Measurements from ENCODE around the gene PKN1. TPM values are rescaled to one million over a fixed set of nuclear protein-coding genes. Genes with fewer than 3 reads are reported as not detected.

The PKN1 gene
- total and polyA plus RNA-seq, 4 donors, result 13.7 to 41.6 (median 22.3) TPM

DNA sequence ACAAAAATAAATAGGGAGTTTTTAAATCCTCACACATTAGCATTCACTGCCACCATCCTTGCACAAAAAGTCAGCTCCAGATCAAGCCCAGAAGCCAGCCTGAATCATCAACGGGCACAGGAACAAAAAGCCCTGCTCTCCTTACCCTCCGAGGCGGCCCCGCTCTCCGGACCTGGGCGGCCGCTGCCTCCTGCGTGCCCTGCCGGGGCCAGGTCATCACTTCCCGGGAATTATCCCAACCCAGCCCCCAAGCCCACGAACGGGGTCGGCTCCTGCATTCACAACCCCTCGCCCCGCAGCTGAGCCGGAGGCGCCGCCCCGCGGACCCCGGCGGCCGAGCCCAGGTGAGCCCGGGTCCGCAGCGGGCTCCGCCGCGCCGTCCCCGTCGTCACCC, 84.3 kb downstream of the PKN1 start:
- H3K4me3 ChIP-seq (ENCODE audit: low read depth in 1 of 3, low read length in 3 of 3), result peak overlapping the region; percentile 73 to 95 (median 87)
- peaks cover 24 to 57% (median 35%) of the 10 kb centered on the region in 4 donors for H3K4me1 ChIP-seq (ENCODE audit: control insufficient read depth in 4 of 4, insufficient read depth in 4 of 4, low read length in 3 of 4)
- H3K36me3 ChIP-seq (ENCODE audit: control insufficient read depth in 4 of 4, insufficient read depth in 3 of 4, low read depth in 1 of 4, low read length in 3 of 4), result peaks cover 8 to 22% (median 14%) of the 10 kb centered on the region in 4 donors
- H3K27me3 ChIP-seq (ENCODE audit: control insufficient read depth in 4 of 4, insufficient read depth in 4 of 4, low read length in 3 of 4), result no peaks in the 10 kb centered on the region
- peak overlapping the region; percentile 69 to 96 for H3K9ac ChIP-seq (ENCODE audit: low read depth in 1 of 2, low read length in 2 of 2)
- H3K9me3 ChIP-seq (ENCODE audit: control insufficient read depth in 4 of 4, low read length in 3 of 4), result no peaks in the 10 kb centered on the region
- TF ChIP-seq, protein P1, sequence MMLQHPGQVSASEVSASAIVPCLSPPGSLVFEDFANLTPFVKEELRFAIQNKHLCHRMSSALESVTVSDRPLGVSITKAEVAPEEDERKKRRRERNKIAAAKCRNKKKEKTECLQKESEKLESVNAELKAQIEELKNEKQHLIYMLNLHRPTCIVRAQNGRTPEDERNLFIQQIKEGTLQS (IDR thresholded peaks at IDR 0.05), result no peak
- no peak for TF ChIP-seq GABPA (IDR thresholded peaks at IDR 0.05 in 1 of 2, conservative IDR thresholded peaks at IDR 0.05 in 1 of 2)
- TF ChIP-seq YY1 (IDR thresholded peaks at IDR 0.05), result no peak
- peak overlapping the region; percentile 98 to 100 for H3K27ac ChIP-seq (ENCODE audit: low read depth in 1 of 2, low read length in 2 of 2)
- no peak for DNase-seq (ENCODE audit: low spot score)
- under 1% methylated on average over 32 of the region's 32 CpGs for WGBS

DNA sequence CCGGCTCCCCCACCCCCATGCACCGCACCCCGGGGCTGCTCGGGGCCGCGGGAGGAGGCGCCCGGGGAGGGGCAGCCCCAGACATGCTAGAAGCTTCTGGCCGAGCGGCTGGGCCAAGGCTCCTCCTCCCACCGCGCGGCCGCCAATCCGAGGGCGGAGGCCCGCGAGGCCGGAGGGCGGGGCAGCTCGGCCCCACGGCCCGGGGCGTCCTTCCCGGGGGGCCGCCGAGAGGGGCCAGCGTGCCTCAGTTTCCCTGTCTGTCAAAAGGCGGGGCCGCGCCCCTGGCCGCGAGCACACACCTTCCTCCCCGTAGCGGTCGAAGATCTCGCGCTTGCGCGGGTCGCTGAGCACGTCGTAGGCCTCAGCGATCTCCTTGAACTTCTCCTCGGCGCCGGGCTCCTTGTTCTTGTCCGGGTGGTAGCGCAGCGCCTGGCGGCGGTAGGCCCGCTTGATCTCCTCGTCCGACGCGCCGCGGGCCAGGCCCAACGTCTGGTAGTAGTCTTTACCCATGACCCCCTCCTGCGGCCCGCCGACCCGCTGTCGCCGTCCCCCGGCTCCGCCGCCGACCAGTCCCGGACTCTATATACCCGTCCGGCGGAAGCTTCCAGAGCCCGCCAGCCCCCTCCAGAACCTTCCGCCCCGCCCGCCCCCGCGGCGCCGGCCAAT, 84.9 kb downstream of the PKN1 start, which contains the start of gene DNAJB1:
Gene DNAJB1 (minus strand): TSS at position 558 of the 666 bp plus-strand sequence. CDS start 48 bp downstream, at position 510.
- WGBS, result under 1% methylated on average over 82 of the region's 82 CpGs
- peaks cover 8 to 22% (median 14%) of the 10 kb centered on the region in 4 donors for H3K36me3 ChIP-seq (ENCODE audit: control insufficient read depth in 4 of 4, insufficient read depth in 3 of 4, low read depth in 1 of 4, low read length in 3 of 4)
- DNase-seq (ENCODE audit: low spot score), result peak; percentile 87
- peaks cover 24 to 52% (median 31%) of the 10 kb centered on the region in 4 donors for H3K4me1 ChIP-seq (ENCODE audit: control insufficient read depth in 4 of 4, insufficient read depth in 4 of 4, low read length in 3 of 4)
- peak within 1 kb of the TSS; percentile 87 to 95 (median 88) for H3K4me3 ChIP-seq (ENCODE audit: low read depth in 1 of 3, low read length in 3 of 3)
- H3K27me3 ChIP-seq (ENCODE audit: control insufficient read depth in 4 of 4, insufficient read depth in 4 of 4, low read length in 3 of 4), result no peaks in the 10 kb centered on the region
- no peaks in the 10 kb centered on the region for H3K9me3 ChIP-seq (ENCODE audit: control insufficient read depth in 4 of 4, low read length in 3 of 4)
- H3K9ac ChIP-seq (ENCODE audit: low read depth in 1 of 2, low read length in 2 of 2), result peak within 1 kb of the TSS; percentile 76 to 96
- peak within 1 kb of the TSS; percentile 98 to 100 for H3K27ac ChIP-seq (ENCODE audit: low read depth in 1 of 2, low read length in 2 of 2)
- TF ChIP-seq YY1 (IDR thresholded peaks at IDR 0.05) (peak; percentile 73), RXRA (IDR thresholded peaks at IDR 0.05) (no peak), TAF1 (conservative IDR thresholded peaks at IDR 0.05) (peak; percentile 67)
- TF ChIP-seq, protein P2, sequence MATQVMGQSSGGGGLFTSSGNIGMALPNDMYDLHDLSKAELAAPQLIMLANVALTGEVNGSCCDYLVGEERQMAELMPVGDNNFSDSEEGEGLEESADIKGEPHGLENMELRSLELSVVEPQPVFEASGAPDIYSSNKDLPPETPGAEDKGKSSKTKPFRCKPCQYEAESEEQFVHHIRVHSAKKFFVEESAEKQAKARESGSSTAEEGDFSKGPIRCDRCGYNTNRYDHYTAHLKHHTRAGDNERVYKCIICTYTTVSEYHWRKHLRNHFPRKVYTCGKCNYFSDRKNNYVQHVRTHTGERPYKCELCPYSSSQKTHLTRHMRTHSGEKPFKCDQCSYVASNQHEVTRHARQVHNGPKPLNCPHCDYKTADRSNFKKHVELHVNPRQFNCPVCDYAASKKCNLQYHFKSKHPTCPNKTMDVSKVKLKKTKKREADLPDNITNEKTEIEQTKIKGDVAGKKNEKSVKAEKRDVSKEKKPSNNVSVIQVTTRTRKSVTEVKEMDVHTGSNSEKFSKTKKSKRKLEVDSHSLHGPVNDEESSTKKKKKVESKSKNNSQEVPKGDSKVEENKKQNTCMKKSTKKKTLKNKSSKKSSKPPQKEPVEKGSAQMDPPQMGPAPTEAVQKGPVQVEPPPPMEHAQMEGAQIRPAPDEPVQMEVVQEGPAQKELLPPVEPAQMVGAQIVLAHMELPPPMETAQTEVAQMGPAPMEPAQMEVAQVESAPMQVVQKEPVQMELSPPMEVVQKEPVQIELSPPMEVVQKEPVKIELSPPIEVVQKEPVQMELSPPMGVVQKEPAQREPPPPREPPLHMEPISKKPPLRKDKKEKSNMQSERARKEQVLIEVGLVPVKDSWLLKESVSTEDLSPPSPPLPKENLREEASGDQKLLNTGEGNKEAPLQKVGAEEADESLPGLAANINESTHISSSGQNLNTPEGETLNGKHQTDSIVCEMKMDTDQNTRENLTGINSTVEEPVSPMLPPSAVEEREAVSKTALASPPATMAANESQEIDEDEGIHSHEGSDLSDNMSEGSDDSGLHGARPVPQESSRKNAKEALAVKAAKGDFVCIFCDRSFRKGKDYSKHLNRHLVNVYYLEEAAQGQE (IDR thresholded peaks at IDR 0.05), result peak; percentile 90

DNA sequence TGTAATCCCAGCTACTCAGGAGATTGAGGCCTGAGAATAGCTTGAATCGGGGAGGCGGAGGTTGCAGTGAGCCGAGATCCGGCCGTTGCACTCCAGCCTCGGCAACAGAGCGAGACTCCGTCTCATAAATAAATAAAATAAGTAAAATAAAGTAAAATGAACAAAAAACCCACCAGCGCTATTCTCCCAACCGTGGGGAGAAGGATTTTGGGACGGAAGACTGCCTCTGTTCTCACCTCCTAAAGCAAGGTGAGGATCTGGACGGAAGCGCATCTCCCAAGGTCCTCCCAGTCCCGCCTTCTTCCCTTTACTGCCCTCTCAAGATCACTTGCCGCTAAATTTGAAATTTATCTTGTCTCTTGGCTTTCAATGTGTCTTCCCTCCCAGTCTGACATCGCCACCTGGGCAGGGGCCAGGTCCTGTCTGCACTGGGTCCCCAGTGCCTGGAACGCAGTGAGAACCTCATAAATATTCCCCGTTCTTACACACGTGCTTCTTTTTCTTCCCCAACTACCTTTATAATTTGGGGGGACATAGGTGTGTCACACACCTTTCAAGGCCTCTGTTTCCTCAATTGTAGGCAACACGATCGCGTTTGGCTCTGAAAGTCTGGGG, 86.2 kb downstream of the PKN1 start:
- no peaks in the 10 kb centered on the region for H3K27me3 ChIP-seq (ENCODE audit: control insufficient read depth in 4 of 4, insufficient read depth in 4 of 4, low read length in 3 of 4)
- H3K36me3 ChIP-seq (ENCODE audit: control insufficient read depth in 4 of 4, insufficient read depth in 3 of 4, low read depth in 1 of 4, low read length in 3 of 4), result peaks cover 8 to 21% (median 14%) of the 10 kb centered on the region in 4 donors
- H3K9ac ChIP-seq (ENCODE audit: low read depth in 1 of 2, low read length in 2 of 2), result peak overlapping the region; percentile 50 to 76
- no peaks in the 10 kb centered on the region for H3K9me3 ChIP-seq (ENCODE audit: control insufficient read depth in 4 of 4, low read length in 3 of 4)
- no peak overlapping the region for H3K4me3 ChIP-seq (ENCODE audit: low read depth in 1 of 3, low read length in 3 of 3)
- WGBS, result 95% methylated on average over 22 of the region's 22 CpGs
- peak overlapping the region; percentile 91 to 96 for H3K27ac ChIP-seq (ENCODE audit: low read depth in 1 of 2, low read length in 2 of 2)
- TF ChIP-seq, protein P3, sequence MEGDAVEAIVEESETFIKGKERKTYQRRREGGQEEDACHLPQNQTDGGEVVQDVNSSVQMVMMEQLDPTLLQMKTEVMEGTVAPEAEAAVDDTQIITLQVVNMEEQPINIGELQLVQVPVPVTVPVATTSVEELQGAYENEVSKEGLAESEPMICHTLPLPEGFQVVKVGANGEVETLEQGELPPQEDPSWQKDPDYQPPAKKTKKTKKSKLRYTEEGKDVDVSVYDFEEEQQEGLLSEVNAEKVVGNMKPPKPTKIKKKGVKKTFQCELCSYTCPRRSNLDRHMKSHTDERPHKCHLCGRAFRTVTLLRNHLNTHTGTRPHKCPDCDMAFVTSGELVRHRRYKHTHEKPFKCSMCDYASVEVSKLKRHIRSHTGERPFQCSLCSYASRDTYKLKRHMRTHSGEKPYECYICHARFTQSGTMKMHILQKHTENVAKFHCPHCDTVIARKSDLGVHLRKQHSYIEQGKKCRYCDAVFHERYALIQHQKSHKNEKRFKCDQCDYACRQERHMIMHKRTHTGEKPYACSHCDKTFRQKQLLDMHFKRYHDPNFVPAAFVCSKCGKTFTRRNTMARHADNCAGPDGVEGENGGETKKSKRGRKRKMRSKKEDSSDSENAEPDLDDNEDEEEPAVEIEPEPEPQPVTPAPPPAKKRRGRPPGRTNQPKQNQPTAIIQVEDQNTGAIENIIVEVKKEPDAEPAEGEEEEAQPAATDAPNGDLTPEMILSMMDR (IDR thresholded peaks at IDR 0.05; ENCODE audit: low read depth, low read length, missing input control), result no peak
- TF ChIP-seq YY1 (IDR thresholded peaks at IDR 0.05) (no peak), RAD21 (IDR thresholded peaks at IDR 0.05) (no peak), NR2F2 (IDR thresholded peaks at IDR 0.05) (no peak), RXRA (IDR thresholded peaks at IDR 0.05) (no peak), SP1 (IDR thresholded peaks at IDR 0.05) (no peak)
- TF ChIP-seq, protein P4, sequence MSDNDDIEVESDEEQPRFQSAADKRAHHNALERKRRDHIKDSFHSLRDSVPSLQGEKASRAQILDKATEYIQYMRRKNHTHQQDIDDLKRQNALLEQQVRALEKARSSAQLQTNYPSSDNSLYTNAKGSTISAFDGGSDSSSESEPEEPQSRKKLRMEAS (IDR thresholded peaks at IDR 0.05), result no peak
- peaks cover 19 to 39% (median 23%) of the 10 kb centered on the region in 4 donors for H3K4me1 ChIP-seq (ENCODE audit: control insufficient read depth in 4 of 4, insufficient read depth in 4 of 4, low read length in 3 of 4)
- DNase-seq (ENCODE audit: low spot score), result no peak

Measured in liver (tissue), 9 donors.